Stomach (tissue), 4 donors: ENCODE measurements around the gene CBX7.

Experiments used
- EP300 ChIP-seq: sonication (generic); formaldehyde crosslinking; IDR thresholded peaks from one replicate; pipeline ENCODE4 v1.6.1; 2017; ENCODE audit warnings: antibody characterized with exemption
- POLR2A ChIP-seq, 4 donors: fragments of 450-650 bp; IDR thresholded peaks; one replicate each; pipeline ENCODE4 v1.6.1; 2016; ENCODE audit warnings: antibody characterized with exemption in 4 of 4, control low read depth in 2 of 4, mild to moderate bottlenecking in 1 of 4, moderate library complexity in 1 of 4
- POLR2AphosphoS5 ChIP-seq, 3 donors: sonication (generic); formaldehyde crosslinking; IDR thresholded peaks; one replicate each; pipeline ENCODE4 v1.6.1; 2016; ENCODE audit warnings: antibody characterized with exemption in 3 of 3
- TF ChIP-seq, protein P1 (sequence below), 7 experiments: fragments of 450-650 bp in 4 of 7; fragments of 200-600 bp in 3 of 7; sonication (generic) in 3 of 7; IDR thresholded peaks; one replicate each; pipeline ENCODE4 v1.5.1; 2016 to 2019; ENCODE audit warnings: antibody characterized with exemption in 7 of 7, control low read depth in 2 of 7, mild to moderate bottlenecking in 1 of 7

DNA sequence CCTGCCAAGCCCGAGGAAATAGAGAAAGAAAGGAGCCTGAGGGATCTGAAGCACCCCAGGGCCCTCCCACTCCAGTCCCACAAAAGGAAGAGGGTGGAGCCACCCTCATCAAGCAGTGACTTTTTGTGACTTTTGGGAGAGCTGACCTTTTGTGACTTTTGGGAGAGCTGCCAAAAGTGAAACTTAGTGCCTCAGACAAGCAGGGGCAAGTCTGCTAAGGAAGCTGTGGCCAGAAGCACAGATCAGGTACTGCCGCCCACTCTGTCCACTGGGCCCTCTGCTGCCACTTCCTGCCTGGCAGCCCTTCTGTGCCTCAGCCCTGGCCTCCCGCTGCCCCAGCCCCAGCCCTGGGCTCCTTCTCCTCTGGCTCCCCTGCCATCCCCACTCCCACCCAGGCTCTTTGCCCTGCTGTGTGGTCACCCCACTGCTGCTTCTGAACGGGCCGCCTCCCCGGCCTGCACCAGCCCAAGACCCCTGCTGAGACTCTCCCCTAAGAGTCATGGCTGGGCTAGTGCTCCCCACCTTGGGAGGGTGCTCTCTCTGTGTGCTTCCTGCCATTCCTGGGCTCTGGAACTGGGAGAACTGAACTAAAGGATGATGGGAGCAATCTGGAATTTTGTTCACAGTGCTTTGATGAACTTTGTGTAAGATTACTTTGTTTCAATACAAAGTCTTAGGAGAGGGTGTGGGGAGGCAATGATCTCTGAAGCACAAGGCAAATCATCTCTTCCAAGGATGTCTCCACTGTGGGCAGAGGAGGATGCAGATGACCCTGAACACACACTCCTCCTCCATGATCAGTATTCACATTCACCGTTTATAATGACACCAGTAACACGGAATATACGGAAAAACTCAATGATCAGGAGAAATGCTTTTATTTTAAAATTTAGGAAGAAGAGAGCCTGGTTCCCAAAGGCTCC lies 55.1 kb downstream of the CBX7 start, which contains the start of gene APOBEC3H:
- TF ChIP-seq, protein P1, sequence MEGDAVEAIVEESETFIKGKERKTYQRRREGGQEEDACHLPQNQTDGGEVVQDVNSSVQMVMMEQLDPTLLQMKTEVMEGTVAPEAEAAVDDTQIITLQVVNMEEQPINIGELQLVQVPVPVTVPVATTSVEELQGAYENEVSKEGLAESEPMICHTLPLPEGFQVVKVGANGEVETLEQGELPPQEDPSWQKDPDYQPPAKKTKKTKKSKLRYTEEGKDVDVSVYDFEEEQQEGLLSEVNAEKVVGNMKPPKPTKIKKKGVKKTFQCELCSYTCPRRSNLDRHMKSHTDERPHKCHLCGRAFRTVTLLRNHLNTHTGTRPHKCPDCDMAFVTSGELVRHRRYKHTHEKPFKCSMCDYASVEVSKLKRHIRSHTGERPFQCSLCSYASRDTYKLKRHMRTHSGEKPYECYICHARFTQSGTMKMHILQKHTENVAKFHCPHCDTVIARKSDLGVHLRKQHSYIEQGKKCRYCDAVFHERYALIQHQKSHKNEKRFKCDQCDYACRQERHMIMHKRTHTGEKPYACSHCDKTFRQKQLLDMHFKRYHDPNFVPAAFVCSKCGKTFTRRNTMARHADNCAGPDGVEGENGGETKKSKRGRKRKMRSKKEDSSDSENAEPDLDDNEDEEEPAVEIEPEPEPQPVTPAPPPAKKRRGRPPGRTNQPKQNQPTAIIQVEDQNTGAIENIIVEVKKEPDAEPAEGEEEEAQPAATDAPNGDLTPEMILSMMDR (IDR thresholded peaks at IDR 0.05): no peak
- TF ChIP-seq POLR2A (IDR thresholded peaks at IDR 0.05): no peak
- no peak for TF ChIP-seq POLR2AphosphoS5 (IDR thresholded peaks at IDR 0.05)
- no peak for TF ChIP-seq EP300
